HPDE6-E6E7 (cell line): ENCODE measurements around the gene MOB3A.

ENCODE experiments used
- DNase-seq: peaks from one replicate; pipeline ENCODE4 v3.0.0; 2011; ENCODE audit warnings: missing footprints; ENCODE audit errors: extremely low spot score

Gene MOB3A

DNA sequence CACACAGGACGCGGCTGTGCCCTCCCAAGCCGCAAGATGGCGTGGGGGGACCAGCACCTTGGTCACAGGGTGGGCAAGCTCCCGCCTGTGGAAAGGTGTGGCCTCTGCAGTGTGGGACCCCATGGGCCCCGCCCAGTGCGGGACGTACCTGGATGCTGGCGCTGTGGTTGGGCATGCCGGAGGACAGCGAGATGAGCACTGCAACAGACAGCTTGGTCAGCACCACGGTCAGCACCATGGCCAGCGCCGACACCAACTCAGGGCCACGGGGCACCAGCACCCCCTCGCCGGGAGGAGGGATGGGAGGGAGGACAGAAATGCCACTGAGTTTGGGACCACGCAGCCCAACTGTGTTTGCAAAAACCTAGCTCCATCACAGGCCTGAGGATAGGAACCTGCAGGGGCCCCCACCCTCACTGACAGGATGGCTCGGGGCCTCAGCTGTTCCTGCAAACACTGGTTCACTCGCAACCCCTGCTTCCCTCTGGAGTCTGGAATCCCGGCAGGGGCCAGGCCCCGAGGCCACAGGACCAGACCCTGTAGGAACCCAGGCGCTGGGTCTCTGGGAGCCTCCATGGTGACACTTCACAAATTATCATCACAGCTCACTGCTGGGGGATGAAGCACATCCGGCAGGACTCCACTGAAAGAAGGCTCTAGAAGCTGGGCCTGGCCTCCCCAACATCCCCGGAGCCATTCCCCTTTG, 27.7 kb upstream of the MOB3A start:
- DNase-seq, result no peak

DNA sequence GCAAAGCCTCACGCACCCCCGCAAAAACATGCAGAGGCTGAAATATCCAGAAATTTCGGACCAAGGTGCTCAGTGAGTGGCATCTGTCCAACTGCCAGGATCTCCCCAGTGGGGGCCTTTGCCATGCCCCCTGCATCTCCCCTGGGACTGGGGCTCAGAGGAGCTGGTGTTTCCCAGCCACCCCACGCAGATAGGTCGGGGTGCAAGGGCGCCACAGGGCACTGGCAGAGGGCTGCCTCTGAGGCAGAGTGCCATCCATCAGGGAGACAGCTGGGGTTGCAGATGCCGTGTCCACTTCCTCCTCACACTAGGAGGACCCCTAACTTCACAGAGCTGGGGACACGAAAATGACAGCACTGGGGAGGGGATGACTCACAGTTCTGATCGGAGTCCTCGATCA, 26.9 kb upstream of the MOB3A start:
- no peak for DNase-seq

DNA sequence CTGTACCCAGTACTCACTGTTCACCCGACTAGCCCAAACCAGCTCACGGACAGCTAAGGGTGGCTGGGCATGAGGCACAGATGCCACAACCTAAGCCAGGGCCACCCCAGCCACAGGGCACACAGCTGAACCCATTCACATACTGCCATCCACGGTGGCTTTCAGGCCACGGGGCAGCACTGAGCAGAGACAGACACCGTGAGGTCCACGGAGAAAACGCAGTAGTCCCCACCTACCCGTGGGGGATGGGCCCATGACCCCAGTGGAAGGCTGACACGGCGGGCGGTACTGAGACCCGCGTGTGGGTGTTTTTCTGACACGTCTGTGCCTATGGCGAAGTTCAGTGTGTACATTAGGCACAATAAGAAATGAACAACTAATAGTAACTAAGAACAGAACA, 26.1 kb upstream of the MOB3A start:
- DNase-seq, result no peak

DNA sequence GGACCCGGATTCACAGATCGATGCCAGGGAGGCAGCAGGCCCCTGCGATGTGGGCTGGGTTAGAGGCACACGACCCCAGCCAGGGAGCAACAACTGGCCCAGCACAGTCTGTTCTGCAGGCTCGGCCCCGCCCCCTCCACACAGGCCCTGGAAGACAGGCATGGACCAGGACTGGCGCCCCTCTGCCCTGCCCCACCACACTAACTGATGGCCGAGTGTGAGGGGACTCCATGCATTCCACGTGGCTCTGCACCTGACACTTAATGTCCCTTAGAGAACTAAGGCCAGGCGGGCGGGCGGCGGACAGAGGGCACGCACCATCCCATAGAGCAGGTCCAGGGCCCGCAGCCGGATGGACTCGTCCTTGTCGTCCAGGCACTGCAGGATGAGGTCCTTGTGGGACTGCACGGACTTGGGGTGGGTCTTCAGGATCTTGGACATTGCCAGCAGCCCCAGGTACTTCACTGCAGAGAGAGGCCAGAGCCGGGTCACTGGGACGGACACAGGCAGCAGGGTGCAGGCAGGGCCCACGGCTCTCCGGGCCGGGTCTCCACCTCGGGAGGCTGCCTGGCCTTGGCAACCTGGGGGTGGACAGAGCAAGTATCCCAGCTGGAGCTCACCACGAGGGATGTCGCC, 25.4 kb upstream of the MOB3A start:
- no peak for DNase-seq

DNA sequence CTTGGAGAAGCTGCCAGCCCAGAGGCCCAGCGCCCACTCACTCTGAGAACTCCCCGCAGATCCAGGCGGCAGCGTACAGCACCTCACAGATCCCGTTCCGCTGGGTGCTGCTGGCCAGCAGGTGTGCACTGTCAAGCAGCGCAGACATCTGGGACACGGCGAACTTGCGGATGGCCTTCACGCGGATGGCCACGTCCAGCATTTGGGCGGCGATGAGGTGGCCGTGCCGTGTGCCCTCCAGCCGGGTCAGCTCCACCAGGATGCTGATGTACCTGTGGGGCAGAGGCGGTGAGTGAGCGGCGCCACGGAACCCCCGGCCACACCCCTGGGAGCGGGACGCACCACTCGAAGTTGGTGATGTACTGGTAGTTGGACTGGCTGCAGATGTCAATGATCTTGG, 24.7 kb upstream of the MOB3A start:
- no peak for DNase-seq

DNA sequence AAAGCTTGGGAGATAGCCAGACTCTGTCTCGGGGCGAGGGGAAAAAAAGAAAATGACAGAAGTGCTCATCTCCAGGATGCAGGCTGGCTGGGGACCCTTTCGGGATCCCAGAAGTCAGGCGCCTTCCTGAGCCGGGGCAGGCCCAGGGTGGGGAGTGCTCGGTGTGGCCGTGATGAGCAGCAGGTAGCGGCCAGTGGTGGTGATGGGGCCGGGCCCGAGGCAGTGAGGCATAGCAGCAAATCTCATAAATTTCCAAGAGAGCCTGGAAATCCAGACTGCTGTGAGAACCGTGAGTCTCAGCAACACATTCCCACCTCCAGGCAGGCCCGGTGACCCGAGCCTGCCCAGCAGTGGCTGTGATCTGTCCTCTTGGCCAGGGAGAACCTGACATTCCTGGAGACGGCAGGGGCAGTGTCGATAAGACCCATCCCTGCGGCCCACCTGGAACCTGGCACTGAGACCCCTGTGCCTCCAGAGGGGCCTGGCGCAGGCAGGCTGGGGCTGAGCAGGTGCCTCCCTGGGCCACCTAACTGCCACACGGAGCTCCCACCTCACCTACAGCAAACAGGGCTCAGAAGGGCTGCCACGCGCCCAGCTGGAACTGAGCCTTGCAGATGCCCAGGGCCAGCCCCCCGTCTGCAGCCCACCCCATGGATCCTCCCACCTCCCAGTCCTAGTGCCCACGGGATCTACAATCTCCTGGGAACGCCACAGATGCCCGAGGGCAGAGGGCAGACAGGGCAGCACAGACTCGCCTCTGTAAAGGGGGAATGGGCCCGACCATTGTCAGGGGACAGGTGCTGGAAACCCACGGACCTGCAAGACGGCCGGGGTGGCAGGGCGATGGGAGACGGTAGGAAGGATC, 24.0 kb upstream of the MOB3A start:
- DNase-seq, result no peak

- no peak for DNase-seq
Observed at GRCh38 chr19:2118438-2118837, 22.3 kb upstream of the MOB3A start.

DNA sequence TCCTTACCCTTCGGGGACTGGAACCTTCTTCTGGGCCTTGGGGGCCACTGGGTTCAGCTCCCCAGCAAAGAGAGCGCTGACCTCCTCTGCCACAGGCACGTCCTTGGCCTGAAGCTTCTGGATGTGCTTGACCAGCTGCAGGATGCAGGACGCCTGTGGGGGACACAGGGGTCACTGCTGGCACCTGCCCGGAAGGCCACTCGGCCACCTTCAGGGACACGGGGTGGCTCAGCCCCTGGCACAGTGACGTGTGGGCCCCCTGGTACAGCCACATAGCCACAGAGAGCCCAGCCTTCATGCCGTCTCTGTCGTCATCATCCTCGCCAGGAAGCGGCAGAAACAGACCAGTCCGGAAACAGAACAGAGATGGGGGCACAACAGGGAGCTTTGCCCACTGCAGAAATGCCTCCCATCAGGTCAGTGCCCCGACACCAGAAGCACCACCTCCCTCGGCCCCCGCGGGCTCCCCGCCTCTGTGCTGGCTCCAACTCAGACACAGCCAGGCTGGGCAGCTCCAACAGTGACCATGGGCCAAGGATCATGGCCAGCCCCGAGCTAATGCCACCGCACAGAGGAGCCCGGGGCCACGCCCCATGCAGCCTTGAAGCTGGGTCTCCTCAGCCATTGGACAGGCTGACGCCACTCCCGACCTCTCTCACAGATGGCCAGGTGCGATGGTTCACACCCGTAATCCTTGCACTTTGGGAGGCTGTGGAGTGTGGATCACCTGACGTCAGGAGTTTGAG, 21.3 kb upstream of the MOB3A start:
- DNase-seq, result no peak

DNA sequence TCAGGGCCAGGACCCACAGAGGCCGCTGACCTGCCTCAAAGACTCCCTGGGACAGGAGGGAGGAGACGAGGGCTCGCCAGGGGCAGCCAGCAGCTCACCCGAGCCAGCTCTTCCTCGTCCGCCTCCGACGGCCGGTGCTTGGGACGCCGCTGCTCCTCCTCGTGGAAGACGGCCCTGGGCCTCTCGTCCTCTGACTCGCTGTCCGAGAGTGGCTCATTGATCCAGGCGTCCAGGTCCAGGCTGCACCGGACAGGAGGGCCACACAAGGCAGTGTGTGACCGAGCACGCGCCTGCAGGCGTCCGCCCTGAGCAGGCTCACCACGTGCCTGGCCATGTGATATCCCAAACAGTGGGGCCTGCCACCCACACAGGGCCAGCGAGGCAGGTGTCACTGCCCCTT, 20.4 kb upstream of the MOB3A start:
- no peak for DNase-seq

DNA sequence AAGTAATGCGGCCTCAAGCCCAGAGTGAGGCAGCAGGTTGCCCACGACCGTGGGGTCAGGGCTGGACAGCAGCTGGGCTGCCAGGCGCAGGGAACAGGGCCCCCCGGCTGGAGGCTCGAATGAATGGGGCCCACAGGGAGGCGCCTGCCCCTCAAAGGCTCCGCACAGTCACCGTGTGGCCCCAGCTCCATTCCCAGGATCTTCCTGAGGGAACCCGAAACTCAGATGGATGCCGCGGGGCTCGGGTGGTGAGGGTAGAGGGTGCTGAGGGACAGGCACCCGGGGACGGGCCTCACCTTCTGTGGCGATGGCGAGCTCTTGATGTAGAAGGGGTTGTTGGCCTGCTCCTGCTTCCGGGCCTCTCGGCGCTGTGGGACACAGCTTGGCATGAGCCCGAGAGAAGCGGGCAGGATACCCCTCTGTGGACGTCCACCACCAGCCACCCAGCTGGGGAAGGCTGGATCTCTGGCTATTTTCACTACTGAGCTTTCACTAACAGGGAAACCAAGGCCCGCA, 19.8 kb upstream of the MOB3A start:
- DNase-seq, result no peak

DNA sequence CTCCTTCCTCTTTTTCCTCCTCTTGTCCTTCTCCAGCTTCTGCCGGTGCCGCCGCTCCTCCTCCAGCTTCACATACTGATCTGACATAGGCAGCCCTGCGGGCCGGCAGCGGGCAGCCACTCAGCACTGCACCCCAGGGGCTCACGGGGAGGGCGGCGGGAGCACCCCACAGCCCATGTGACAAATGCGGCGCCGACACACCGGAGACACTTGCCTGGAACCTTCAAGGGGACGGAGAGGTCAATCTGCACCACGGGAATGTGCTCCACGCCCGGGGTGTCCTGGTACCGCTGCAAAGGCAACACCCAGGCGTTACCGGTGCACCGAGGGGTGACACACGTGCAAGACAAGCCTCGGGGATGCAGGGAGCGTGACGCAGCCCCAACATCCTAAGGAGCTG, 19.2 kb upstream of the MOB3A start:
- no peak for DNase-seq

- DNase-seq, result no peak
Observed at GRCh38 chr19:2114821-2115220, 18.7 kb upstream of the MOB3A start.

- DNase-seq, result no peak
Observed at GRCh38 chr19:2114218-2114617, 18.1 kb upstream of the MOB3A start.

DNA sequence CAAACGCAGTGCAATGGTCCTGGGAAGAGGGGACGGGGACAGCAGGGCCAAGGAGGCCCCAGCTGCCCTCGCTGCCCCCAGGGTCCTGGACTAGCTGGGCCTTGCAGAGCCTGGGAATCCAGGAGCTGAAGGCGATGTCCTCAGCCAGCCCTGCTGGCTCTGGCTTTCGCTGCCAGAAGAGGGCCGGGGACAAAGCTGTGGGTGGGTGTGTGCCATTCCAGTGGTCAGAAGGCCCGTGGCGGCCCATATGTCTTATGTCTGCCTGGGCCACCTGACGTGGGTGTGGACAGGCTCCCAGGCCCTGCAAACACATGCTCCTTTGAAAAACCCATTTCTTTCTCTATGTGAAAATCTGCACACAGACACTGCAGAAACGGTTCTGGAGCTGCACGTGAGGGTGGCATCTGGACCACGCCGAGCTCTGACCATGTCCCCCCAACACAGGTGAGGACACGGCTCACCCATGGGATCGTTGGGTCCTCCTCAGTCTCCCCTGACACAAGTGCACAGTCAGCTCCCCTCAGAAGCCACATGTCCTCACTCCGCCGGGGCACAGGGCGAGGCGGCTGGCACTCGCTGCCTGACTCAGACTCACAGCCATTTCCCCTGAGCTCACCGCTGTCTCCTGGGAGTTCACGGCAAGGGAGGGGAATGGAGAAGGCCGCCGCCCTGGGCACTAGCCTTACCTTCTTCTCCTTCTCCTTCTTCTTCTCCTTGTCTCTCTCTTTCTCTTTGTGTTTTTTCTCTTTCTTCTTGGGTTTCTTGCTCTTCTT, 17.5 kb upstream of the MOB3A start:
- no peak for DNase-seq

GRCh38 chr19:2112516-2113320, 16.6 kb upstream of the MOB3A start:
- no peak for DNase-seq

GRCh38 chr19:2111886-2112285, 15.8 kb upstream of the MOB3A start:
- DNase-seq, result no peak

GRCh38 chr19:2111425-2111824, 15.3 kb upstream of the MOB3A start:
- DNase-seq, result no peak

- DNase-seq, result no peak
Observed at GRCh38 chr19:2110822-2111221, 14.7 kb upstream of the MOB3A start.

DNA sequence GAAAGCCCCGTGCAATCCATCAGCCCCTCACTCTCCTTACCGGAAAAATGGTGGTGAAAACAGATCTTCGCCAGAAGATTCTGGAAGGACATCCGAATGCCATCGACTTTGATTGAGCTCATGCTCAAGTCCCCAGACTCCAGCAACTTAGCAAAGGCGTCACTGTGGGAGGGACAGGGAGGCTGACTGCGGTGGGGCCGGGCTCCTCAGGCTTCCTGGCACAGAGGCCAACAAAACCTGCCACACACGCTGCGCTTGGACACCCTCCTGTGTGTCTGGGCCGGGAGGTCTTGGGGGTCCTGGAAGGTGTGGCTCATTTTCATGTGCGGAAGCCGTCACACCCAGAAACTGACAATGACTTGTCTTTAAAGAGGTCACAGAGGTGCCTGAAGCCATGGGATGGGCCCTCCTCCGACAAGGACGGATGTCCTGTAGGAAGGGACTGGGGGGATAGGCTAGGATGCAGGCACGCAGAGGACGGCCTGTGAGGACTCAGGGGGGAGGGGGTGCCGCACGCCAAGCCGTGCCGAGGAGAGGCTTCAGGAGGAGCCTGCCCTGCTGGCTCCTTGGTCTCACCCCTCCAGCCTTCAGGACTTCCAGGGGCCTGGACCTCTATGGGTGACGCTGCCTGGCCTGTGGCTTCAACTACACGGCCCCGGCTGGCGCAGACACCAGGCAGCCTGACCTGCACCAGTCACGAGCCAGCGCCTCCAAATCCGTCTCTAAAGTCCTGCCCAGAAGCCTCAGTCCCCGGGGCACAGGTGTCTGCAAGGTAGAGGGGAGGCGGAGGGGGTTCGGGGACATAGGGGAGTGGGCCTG, 13.1 kb upstream of the MOB3A start:
- no peak for DNase-seq
